Measurements from ENCODE around the gene ZNF652.

GRCh38 chr17:49409066-49409465 is 47.0 kb upstream of the ZNF652 start:
- no peak for TF ChIP-seq GATA3 (IDR thresholded peaks at IDR 0.05; ENCODE audit: low read depth, low read length)
- TF ChIP-seq GATA2 (IDR thresholded peaks at IDR 0.05; ENCODE audit: low read depth, low read length) = no peak
